ENCODE data around the gene TNFAIP3.

The TNFAIP3 gene

GRCh38 chr6:137866914-137867684 lies at the start of gene TNFAIP3:
TNFAIP3 (plus strand) TSS chr6:137867259; CDS start chr6:137871228, 3,969 bp downstream.
- peak; percentile 96 for DNase-seq (ENCODE audit: low spot score)
- TF ChIP-seq CTCF (IDR thresholded peaks at IDR 0.05; ENCODE audit: extremely low read depth, missing control alignments), result peak; percentile 75

- DNase-seq (ENCODE audit: low spot score), result no peak
- no peak for TF ChIP-seq CTCF (IDR thresholded peaks at IDR 0.05; ENCODE audit: extremely low read depth, missing control alignments)
These were observed 48.6 kb upstream of the TNFAIP3 start for GRCh38 chr6:137818440-137818839.

GRCh38 chr6:137819740-137820139 lies 47.3 kb upstream of the TNFAIP3 start:
- TF ChIP-seq CTCF (IDR thresholded peaks at IDR 0.05; ENCODE audit: extremely low read depth, missing control alignments), result no peak
- DNase-seq (ENCODE audit: low spot score), result no peak

- no peak for TF ChIP-seq CTCF (IDR thresholded peaks at IDR 0.05; ENCODE audit: extremely low read depth, missing control alignments)
- DNase-seq (ENCODE audit: low spot score), result no peak
These were observed 46.6 kb upstream of the TNFAIP3 start for GRCh38 chr6:137820425-137820824.

GRCh38 chr6:137820952-137821351 lies 46.1 kb upstream of the TNFAIP3 start:
- TF ChIP-seq CTCF (IDR thresholded peaks at IDR 0.05; ENCODE audit: extremely low read depth, missing control alignments), result no peak
- no peak for DNase-seq (ENCODE audit: low spot score)

- no peak for TF ChIP-seq CTCF (IDR thresholded peaks at IDR 0.05; ENCODE audit: extremely low read depth, missing control alignments)
- no peak for DNase-seq (ENCODE audit: low spot score)
These were observed 45.6 kb upstream of the TNFAIP3 start for GRCh38 chr6:137821491-137821890.

GRCh38 chr6:137823826-137824555 lies 43.1 kb upstream of the TNFAIP3 start:
- DNase-seq (ENCODE audit: low spot score), result no peak
- no peak for TF ChIP-seq CTCF (IDR thresholded peaks at IDR 0.05; ENCODE audit: extremely low read depth, missing control alignments)

All from GM20000 (cell line).